G401 (cell line): ENCODE measurements around the gene EXD3. TPM values are rescaled to one million over a fixed set of nuclear protein-coding genes. Genes with fewer than 3 reads are reported as not detected.

Source experiments
- DNase-seq: peaks from one replicate; pipeline ENCODE4 v3.0.0-alpha.2; 2015; ENCODE audit warnings: low spot score
- in situ Hi-C: cut with HindIII; loops from 2 replicates; pipeline ENCODE4 v1.10.0; 2016; ENCODE audit warnings: low sequenced_read_pairs, mixed read lengths
- total RNA-seq: library from RNA; depleted of rRNA; stranded (reverse); fragments of >200 nt; shearing (Covaris generic); gene quantifications from 2 replicates; pipeline ENCODE4 v1.2.3, GENCODE V29; 2014

The EXD3 gene
- total RNA-seq, 1 experiment from 2014 or later, result 4.8 TPM

- no peak for DNase-seq
- in situ Hi-C loops, result no loop called here
These were observed 126.9 kb downstream of the EXD3 start for GRCh38 chr9:137295849-137296669.

DNA sequence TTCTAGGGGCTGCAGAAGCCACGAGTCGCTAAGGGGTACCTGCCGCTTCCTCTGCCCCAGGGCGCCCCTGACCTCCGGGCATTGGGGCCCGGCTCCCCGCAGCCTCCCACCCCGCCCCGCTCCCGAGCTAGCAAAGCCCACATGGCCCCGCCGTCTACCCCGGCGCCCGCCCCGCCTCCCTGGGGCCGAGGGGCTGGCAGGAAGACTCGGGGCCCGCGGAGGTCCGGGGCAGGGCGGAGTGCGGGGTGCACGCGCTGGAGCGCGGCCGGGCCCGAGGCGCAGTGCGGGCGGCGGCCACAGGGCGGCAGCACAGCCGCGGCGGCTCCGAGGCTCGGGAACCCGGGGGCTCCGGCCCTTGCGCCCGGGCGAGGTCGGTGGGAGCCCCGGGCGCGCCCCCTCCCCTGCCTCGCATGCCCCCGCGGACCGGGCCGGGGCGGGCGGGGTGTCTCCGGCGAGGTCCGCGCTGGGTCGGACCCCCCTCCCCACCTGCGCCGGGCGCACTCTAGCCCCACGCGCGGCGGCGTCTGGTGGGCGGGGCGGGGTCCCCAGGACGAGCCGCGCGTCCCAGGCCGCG is 127.6 kb downstream of the EXD3 start:
- in situ Hi-C loops, result no loop called here

DNA sequence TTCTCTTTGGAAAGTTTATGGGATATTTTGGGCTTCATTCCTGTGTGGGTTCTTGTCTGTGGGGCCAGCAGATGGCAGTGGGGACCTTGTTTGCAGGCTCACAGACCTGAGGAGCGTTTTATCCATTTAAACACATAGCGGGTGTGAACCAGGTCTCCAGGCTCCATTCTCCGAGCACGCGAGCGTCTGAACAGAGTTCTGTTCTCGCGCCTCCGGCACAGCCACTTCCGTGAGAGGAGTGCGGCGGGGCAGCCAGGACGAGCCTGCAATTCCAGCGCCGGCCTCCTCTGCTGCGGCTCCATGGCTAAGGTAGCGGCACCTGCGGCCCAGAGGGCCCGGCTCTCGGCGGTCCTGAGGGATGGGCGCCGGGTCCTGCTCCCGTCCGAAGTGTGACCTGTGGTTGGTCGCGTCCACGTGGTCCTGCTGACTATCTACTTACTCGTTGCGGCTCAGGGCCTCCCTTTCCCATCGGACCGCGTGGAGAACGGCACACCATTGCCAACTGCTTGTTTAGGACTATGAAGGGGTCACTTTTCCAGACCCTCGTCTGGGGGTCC is 128.2 kb downstream of the EXD3 start:
- DNase-seq, result no peak
- in situ Hi-C loops, result no loop called here

More for the DNA sequence above, 127.6 kb downstream of the EXD3 start:
- no peak for DNase-seq

- peak; percentile 23 for DNase-seq
- in situ Hi-C loops, result no loop called here
These were observed 128.8 kb downstream of the EXD3 start for GRCh38 chr9:137294091-137294680.

GRCh38 chr9:137293482-137294090 is 129.4 kb downstream of the EXD3 start:
- in situ Hi-C loops, result no loop called here
- no peak for DNase-seq

DNA sequence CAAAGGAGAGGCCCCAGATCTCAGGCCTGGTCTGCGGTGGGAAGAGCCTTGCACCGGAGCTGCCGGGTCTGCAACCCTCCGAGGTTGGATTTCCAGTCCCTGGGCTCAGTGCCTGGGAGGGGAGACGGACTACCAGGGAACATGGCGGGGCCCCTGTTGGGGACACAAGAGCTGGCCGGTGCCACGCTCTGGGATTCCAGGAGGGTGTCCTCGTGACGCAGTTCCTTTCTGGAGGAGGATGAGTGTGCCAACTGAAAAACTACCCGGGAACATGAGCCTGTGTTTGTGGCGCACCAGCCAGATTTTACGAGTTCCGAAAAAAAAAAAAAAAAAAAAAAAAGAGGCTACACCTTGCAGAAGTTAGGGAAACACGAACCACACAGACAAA is 129.9 kb downstream of the EXD3 start:
- no peak for DNase-seq
- in situ Hi-C loops, result no loop called here

DNA sequence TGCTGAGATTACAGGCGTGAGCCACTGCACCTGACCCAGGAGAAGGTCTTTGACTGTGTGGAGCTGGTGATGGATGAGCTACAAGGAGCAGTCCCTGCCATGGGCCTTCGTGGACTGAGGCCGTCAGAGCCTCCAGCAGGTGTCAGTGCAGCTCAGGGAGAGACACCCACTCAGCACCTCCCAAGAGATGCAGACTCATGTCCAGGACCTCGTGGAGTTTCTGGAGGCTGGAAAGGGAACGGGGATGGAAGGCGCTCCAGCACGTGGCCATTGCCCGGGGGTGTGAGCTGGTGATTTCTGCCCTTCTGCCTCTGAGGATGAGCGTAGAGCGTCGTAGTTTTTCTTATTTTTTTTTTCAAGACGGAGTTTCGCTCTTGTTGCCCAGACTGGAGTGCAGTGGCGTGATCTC is 136.0 kb downstream of the EXD3 start:
- peak; percentile 30 for DNase-seq
- in situ Hi-C loops, result no loop called here

GRCh38 chr9:137281345-137282116 is 141.4 kb downstream of the EXD3 start:
- no peak for DNase-seq
- in situ Hi-C loops, result no loop called here

GRCh38 chr9:137280474-137281344 is 142.3 kb downstream of the EXD3 start:
- no peak for DNase-seq
- in situ Hi-C loops, result no loop called here

DNA sequence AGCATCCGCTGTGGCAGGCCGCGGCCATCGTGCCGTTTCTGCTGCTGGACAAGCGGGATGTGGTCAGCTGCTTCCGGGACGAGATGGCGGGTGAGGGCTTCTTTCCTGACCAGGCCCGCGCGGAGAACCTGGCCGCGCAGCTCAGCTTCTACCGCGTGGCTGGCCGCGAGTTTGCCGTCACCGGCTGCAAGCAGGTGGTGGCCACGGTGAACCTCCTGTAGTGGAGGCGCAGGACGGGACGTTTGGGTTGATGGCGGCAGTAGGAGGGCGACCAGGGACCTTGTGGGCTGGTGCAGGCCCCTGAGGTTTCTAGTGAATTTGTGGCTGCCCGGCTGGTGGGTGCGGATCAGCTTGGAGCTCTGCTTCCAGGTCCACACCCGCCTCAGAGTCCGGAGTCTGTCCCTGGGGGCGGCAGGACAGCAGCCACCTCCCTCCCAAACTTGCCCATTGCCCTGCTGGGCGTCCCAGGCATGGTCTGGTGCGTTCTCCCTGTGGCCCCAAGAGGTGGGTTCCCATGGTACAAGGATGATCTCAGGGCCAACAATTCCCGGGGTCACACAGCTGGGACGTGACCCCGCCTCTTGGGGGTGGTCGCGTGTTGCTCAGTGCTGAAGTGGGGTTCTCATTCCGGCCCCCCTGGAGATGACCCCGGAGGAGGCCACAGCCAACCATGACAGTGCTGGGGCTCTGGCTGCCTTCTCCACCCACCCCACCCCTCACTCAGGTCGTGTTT is 143.1 kb downstream of the EXD3 start:
- DNase-seq, result no peak

GRCh38 chr9:137278721-137279711 is 143.9 kb downstream of the EXD3 start:
- no peak for DNase-seq
- in situ Hi-C loops, result no loop called here

More for the DNA sequence above, 143.1 kb downstream of the EXD3 start:
- in situ Hi-C loops, result no loop called here

DNA sequence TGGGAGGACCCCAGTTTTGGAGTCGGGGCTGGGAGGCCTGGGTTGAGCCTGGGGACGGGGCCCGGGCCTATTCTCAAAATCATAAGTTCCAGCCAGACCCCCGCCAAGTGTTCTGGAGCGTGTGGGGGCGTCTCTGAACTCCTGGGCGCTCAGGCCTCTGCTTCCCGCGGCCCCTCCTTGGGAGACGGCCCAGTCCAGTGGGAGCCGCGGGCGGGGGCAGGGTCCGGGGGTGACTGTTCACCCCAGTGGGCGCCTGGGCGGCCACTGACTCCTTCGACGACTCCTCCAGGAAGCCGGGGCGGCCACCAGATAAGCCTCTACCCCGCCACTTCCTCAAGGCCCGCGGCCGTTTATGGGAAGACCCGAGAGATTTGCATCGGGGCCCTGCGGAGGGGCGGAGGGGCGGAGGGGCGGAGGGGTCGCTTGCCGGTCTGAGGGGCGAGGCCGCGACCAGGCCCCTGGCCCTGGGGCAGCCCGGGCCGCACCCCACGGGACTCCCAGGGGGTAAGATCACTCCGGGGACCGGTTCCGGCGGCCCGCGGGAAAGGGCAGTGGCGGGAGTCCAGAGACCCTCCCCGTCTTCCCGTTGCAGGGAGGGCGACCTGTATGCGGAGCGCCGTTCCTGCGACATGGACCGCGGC is 144.8 kb downstream of the EXD3 start:
- no peak for DNase-seq
- in situ Hi-C loops, result no loop called here

DNA sequence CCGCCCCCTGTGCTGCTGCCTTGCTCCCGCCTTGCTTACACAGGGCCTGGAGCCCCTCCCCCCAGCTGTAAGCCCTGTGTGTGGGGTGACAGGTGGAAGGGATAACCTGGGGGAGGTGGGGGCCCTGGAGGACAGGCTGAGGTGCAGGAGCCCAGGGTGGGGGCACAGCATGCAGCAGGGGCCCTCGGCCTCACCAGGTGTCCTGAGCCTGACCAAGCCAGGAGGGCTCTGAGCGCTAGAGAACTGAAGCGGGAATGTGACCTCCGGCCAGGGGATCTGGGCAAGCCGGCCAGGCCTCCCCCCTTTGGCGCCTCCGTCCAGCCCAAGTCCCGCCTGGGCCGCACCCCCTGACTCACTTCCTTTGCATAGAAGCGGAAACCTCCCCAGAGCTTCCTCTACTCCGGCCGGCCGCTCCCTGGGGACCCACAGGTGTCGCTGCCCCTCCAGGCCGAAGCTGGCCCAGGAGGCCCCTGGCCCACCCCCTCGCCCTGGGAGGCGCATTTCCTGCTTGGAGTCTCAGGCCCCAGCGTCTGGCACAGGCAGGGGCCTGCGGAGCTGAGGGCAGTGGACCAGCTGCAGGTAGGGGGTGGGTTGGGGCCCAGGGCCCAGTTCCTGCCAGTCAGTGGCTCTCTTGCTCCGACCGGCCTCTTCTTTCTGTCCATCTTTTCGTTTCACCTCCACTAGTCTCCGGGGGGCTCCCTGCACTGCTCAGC is 145.5 kb downstream of the EXD3 start, which contains the start of gene TOR4A:
Gene TOR4A (plus strand): TSS at position 398 of the 713 bp plus-strand sequence. CDS start 964 bp downstream, outside the sequence.
- in situ Hi-C loops, result no loop called here
- DNase-seq, result peak; percentile 30

- in situ Hi-C loops, result no loop called here
- DNase-seq, result peak; percentile 23
These were observed 146.3 kb downstream of the EXD3 start for GRCh38 chr9:137276473-137277328.
